Superior temporal gyrus (tissue), 1 donor: Measurements from ENCODE around the gene MEX3D.

Source experiments
- DNase-seq: peaks from one replicate; pipeline ENCODE4 v3.0.0-alpha.2; 2016; ENCODE audit errors: extremely low spot score

Gene MEX3D

DNA sequence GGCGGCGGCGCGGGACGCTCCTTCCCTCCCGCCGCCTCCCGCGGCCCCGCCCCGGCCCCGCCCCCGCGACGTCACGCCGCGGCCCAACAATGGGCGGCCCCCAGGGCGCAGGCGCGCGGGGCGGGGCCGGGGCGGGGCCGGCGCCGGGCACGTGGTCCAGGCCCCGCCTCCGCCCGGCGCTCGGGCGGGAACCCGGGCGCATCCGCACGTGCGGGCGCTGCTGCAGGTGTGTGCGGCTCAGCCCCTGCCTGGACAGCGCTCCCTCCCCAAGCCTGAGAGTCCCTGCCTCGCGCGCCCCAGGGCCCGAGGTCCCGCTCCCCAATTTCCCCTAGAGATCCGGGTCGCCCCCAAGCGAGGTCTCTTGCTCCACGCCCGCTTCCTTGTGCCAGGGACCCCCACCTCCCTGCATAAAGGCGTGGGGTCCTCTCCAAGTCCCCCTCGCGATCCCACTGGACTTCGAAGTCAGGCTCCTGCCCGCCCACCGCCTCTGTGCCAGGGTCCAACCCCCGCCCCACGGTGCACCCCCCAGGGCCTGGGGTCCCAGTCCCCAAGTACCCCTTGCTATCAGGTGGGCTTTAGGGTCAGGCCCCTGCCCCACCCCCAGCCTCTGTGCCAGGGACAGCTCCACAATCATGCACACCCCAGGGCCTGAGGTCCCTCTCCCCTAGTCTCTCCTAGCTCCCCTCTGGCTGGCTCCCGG is at the start of gene MEX3D:
Gene MEX3D, minus strand, starts transcription at position 6 of the 700 bp plus-strand sequence. CDS start 267 bp downstream, outside the sequence.
- peak; percentile 39 for DNase-seq

DNA sequence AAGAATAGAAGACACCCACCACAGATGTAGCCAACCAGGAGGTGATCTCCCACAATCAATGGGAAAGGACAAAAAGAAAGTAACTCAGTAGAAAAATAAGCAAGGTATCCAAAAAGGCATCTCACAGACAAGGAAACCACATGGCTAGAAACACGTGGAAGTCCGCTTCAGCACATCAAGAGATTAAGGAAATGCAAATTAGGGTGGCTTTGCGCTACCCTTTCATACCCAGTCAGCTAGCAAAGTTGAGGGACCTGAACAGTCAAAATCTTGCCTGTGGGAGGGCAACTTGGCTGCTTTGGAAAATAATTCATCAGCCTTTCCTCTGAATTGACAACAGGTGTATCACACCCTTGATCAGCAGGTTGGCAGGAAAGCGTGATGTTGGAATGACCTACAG is 48.8 kb upstream of the MEX3D start:
- DNase-seq: no peak

GRCh38 chr19:1616396-1616795 is 48.3 kb upstream of the MEX3D start:
- no peak for DNase-seq

- DNase-seq: no peak
Measured at GRCh38 chr19:1615156-1615765, 47.1 kb upstream of the MEX3D start.

DNA sequence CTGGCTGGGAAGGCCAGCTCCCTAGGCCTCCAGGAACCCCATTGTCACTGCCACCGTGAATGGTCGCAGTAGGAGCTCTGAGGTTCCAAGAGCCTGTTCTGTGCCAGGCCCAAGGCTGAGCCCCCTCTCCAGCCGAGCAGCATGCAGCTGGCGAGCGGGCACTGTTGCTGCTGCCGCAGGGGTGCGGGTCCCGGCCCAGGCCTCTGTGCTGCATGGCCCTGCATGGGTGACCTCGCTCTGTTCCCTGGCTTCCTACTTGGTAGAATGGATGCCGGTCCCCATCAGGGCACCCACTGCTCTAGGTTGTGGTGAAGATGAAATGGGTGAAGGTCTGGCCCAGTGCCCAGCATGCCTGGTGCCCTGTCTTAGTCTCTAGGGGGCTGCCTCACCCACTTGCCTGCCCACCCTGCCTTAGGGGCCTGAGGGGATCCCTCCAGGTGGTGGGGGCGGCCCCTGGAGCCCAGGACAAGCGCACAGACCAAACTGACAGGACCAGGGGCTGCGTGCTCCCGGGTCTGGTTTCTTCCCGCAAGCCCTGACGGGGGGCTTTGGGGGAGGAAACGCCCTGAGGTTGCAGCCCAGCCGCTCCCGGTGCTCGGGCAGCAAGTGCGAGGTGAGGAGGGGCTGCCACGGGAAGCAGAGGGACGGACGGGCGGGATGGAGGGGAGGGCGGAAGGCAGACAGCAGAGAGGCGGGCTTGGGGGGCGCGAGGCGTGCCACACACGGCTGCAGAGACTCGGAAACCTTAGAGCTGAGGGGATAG is 45.9 kb upstream of the MEX3D start:
- no peak for DNase-seq

GRCh38 chr19:1613146-1613545 is 45.0 kb upstream of the MEX3D start:
- DNase-seq: no peak

DNA sequence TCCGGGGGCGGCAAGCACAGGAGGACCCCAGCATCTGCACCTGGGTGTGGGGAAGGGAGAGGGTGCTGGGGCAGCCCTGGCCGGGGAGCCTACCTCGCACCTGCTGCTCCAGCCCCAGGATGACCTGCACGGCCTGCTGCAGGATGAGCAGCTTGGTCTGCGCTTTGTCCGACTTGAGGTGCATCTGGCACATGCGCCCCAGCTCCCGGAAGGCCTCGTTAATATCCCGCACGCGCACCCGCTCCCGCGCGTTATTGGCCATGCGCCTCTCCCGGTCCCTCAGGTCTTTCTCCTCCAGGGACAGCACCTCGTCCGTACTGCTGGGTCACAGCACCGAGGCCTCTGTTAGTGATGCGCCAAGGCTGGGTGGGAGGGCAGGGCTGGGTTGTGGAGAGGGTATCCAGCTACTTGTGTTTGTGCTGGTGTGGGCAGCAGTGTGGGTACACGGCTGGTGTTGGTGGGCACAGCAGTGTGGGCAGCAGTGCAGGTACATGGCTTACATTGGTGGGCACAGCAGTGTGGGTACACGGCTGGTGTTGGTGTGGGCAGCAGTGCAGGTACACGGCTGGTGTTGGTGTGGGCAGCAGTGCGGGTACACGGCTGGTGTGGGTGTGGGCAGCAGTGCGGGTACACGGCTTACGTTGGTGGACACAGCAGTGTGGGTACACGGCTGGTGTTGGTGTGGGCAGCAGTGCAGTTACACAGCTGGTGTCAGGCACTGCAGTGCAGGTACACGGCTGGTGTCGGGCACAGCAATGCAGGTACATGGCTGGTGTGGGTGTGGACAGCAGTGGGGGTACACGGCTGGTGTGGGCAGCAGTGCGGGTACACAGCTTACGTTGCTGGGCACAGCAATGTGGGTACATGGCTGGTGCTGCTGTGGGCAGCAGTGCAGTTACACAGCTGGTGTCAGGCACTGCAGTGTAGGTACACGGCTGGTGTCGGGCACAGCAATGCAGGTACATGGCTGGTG is 44.3 kb upstream of the MEX3D start:
- DNase-seq: no peak

DNA sequence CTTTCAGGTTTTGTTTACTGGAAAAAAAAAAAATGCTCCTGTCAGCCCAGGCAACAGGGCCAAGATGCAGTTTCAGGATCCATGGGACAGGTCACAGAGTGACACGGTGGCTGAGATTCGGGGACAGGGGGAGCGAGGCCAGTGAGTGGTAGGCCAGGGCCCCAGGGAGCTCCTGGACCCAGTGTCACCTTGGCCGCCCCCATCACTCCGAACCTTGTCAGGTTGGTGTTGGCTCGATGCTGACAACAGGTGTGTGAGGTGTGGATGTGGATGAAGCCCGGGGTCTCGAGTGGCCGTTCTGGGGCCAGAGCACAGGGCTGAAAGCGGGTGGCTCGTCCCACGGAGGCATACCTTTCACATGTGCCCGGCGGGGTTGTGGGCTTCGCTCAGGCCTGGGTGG is 43.2 kb upstream of the MEX3D start:
- DNase-seq: no peak

DNA sequence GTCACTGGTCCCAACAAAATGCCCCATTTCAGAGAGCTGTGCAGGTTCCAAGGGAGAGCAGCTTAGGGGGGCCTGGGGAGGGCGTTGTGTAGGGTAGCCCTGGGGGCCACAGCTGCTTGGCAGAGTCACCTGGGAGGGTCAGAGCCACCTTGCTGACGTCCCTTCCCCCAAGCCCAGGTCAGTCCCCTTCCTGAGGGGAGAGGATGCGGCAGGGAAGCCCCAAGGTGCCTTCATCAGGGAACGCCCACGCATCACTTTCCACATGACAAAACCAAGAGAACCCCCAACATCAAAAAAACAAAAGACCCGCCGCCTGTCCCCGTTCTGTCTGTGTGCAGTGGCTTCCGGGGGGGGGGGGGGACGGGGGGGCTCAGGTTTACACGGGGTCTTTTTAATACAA is 42.5 kb upstream of the MEX3D start:
- DNase-seq: no peak

DNA sequence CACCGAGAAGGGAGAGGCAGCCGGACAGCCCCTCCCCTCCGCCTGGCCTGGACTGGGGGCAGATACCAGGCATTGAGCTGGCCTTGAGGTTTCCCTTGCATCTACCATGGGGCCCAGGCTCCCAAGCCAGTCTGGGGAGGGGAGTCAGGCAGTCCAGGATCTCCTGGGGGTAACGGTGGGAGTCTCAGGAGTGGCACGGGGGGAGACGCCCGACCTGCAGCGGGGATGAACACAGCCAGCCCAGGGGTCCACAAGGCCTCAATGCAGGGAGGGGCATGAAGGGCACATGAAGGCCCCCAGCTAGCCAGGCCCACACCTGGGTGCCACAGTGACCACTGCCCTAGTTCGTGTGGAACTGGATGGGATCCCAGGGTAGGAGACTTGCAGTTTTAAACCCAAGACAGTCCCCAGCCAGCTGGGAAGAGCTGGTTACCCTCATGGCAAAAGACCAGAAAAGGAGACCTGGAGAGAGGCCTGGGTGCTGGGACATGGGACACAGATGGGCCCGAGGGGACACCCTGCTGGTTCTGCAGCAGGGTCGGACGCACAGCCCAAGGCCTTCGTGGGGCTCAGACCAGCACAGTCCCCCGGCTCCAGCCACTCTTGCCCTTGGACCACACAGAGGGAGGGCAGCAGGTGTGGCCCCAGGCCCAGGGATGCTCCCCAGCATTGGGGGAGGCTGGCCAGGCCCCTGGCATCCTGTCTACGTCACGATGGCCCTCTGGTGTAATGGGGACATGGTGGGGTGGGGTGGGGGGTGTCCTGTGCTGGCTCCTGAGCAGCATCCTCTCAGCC is 41.8 kb upstream of the MEX3D start:
- DNase-seq: no peak

DNA sequence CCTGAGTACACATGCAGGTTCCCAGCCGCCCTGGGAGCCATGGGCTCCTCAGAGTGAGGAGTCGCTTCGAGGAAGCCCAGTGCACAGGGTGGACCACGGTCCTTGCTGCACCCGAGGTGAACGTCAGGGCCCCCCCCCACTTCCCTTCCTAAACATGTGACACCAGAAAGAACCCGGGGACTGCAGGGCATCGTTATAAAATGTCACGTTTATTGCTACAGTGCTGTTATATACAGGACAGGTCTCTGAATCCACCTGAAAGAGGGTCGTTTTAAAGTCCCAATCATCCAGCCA is 40.9 kb upstream of the MEX3D start:
- no peak for DNase-seq

DNA sequence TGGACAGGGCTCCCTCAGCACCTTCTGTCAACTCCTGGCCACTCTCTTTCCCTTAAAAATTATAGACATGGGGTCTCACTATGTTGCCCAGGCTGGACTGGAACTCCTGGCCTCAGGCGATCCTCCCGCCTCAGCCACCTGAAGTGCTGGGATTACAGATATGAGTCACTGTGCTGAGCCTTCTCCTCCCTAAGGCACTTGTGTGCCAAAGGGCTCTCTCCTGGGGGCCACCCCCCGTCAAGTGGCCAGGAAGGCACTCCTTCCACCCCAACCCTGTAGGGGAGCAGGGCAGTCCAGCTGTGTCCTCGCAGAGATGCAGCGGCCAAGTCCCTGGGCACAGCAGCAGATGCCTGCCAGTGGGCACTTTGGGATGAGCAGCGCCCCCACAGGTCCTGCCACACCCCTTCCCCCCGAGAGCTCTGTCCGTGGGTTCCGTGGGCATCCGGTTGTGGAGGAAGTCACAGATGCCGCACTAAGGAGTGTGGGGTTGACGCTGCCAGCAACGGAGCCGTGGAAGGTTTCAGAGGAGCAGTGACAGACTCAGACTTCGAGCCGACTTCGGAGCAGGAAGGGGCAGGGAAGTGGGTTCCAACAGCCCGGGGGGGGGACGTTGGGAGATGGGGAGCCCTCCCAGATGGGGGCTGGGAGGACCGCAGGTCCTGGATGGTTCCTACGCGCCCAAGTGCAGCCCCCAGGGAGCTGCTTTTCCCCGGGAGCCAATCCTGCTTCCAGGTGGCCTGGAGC is 40.4 kb upstream of the MEX3D start:
- DNase-seq: no peak

DNA sequence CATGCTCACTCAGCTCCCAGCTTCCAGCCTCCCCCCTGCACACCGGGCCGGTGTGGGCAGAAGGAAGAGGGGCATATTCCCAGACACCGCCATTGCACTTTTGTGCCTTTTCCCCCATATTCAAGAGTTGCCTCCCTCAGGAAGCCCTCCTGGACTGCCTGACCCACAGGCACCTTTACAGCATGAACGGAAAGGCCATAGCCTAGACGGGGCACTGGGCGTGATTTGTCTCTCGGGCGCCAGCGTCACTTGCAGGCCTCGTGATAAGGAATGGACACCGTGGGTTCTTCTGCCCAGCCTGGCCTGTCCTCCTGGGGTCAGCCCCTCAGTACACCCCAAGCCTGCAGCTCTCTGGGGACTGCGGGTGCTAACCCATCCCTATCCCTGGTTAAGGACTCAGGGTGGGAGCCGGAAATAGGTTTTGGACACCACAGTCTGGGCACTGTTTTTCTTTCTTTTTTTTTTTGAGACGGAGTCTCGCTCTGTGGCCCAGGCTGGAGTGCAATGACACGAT is 38.1 kb upstream of the MEX3D start:
- DNase-seq: no peak

DNA sequence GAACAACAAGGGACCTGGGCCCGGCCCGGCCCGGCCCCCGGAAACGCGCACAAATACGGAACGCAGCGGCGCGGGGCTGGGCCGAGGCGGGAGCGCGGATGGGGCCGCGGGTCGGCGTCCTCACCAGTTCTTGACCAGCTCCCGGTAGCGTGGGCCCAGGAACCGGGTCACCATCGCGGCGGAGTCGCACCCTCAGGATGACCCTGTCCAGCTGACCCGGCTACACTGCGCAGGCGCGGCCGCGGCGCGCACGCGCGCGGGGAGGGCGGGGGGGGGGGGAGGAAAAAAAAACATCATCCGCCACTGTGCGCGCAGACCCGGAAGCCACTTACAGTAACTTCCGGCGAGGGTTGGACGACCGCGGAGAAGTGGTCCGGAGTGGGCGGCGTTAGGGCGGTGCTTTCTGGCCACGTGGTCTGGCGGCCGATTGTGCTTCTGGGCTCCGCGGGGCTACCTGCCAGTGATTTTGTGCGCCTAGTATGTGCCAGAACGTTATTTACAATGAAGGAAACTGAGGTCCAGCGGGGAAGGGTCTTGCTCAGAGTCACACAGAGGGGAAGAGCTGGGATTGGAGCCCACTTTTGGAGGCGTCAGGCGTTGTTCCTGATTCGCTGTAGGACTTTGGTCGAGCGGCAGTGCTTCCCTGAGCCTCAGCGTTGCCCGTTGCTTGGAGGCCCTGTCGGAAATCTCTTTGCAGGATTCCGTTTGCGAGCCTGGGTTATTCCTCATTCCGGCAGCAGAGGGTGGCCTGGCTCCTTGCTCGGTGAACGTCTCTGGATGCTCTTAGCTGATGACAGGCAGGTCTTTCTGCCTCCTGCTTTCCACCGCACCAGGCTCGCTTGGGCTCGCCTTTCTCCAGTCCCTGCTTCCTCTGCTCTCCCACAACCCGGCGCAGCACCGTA is 37.4 kb upstream of the MEX3D start, which contains the start of gene UQCR11:
Gene UQCR11, minus strand, starts transcription at position 227 of the 902 bp plus-strand sequence. Its CDS starts 53 bp downstream, at position 174.
- DNase-seq: peak; percentile 97

DNA sequence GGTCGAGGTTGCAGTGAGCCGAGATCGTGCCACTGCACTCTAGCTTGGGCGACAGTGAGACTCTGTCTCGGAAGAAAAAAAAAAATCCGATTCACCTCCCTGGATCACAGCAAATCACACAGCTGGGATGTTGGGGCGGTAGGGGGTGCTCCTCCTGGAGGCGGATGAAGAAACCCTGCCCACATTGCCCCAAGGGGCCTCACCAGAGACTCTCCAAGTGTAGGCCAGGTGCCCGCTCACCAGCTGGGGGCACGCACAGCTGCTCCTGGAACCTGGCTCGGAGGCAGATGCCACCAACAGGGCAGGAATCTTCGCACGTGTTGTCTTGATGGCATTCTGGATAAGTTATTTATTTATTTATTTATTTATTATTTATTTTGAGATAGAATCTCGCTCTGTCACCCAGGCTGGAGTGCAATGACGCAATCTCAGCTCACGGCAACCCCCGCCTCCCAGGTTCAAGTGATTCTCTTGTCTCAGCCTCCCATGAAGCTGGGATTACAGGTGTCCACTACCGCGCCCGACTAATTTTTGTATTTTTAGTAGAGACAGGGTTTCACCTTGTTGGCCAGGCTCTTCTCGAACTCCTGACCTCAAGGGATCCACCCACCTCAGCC is 34.1 kb upstream of the MEX3D start:
- DNase-seq: no peak

DNA sequence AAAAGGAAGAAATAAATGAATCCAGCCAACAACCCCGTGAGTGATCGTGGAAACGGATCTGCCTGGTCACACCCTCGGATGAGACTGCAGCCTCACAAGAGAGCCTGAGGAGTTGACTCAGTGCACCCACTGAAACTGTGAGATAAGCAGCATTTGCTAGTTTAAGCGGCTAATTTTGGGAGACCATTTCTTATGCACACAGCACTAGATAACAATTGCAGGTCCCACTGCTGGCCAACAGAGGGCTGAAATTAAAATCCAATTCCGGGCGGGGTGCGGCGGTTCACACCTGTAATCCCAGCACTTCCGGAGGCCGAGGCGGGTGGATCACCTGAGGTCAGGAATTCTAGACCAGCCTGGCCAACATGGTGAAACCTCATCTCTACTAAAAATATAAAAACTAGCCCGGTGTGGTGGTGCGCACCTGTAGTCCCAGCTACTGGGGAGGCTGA is 33.5 kb upstream of the MEX3D start:
- DNase-seq: no peak

DNA sequence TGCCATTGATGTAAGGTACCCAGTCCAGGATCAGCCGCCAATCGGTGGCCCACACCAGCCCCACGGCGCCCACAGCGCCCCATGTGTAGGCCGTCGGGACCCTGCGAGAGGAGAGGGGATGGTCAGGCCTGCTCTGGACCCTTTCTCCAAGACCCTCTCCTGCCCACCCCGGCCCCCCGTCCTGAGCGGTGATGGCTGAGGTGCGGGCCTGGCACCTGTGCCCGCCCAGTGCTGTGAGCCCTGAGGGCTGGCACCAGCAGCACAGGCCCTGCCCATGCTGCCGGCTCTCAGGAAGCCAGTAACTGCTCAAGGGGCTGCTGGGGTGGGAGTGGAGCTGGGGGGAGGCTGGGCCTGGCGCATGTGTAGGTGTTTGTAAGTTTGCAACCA is 31.3 kb upstream of the MEX3D start:
- no peak for DNase-seq

DNA sequence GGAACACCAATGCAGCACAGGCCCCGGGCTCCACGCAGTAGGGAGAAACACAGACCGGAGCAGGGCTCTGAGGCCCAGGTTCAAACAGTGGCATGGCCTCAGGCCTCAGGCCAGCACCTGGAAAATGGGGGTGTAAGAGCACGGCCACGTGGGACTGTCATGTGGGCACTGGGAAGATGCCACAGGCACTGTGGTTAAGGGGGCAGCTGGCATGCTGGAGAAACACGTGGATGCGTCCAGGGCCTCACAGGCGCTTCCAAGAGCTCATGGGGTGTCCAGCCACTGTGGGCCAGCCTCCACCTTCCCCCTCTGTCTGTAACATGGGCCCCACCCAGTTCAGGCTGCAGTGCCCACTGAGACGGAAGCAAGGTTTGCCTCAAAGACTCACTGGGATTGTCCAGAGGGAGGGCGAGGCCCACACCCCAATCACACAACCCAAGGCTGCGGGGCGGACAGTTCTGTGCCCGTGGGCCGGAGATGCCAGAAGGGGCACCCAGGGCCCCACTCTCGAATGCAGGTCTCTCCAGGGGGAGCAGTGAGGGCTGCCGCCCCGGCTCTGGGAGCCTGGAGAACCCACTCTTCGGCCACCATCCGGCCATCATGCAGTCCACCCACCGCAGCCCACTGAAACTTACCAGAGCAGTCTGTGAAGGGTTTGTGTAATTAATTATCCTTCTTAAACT is 30.8 kb upstream of the MEX3D start:
- no peak for DNase-seq
